ENCODE measurements around the gene PIK3R5.
"Not testable (repeated sequence)": the region's sequence is repeated elsewhere in the genome, so short reads cannot be mapped to it uniquely, and the experiment has no call there.

Gene PIK3R5

DNA sequence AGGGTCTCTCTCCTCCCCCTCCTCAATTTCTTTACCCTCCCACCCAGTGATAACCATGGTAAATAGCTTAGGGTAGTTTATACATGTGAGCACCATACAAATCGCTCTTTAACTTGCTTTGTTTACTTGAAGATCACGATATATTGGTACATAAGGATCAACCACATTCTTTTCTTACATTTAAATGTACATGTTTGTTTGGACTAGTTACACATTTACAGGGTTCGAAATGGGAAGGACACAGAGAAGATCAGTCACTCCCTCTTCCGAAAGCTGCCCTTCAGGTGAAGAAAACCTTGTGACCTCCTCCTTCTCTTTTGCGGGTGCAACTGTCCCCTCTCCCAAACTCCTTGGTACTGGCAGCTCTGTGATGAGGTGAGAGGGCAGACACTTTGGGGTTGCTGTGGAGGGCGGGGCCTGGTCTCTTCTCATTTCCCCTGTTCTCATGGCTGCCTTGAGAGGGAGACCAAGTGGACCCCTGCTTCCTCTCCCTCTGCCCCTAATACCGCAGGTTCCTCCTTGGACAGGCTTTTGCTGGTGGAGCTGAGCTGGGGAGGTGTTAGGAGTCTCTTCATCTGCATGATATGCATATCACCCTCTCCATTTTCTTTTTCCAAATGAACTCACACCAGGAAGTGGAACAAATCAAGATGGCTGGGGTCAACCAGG, 93.3 kb downstream of the PIK3R5 start:
- no peak for DNase-seq

DNA sequence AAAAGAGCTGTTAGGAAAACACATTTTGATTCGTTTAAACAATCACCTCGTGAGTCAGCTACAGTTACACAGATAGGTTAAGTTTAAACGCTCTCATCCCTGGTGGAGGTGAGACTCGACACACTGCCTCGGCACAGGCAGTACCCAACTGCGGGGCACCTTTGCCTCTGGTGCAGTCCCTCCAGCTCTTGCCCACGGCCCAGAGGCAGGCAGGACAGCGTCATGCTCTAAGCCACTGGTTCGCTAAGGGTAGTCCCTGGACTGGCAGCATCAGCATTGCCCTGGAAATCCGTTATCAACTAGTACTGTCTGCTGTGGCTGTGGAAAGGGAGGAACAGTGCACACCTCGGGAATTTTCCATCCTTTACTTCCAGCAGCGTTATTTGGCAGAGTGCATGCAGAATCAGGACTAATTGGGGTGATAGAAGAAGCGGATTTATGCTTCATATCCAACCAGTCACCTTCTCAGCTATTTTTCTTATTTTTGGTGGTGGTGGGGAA, 94.4 kb downstream of the PIK3R5 start:
- no peak for DNase-seq

DNA sequence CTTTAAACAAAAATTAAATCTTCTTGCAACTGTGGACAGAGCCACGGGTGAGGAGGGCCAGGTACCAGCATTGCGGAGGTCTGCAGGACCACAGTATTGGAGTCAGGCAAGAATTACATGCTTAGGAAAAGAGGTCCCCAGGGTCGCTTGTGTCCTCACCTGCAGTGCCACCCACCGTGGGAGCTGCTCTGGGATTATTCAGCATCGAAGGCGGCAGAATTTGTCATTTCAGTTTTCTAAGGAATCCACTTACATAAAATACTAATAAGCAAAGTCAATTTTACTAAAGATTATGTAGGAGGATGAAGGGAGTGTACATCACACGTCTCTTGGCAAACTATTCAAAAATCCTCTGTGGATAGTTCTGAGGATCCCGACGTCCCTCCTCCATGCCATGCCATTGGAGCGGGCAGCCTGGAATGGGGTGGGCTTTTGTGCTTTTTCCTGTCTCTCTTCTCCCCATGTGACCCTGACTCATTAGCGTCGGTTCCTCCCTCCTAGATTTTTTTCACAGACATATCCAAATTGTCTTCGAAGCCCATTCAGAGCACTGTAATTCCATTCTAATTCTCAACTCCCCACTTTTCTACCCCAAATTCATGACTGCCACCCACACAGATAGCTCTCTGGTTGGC, 95.0 kb downstream of the PIK3R5 start:
- DNase-seq = no peak

DNA sequence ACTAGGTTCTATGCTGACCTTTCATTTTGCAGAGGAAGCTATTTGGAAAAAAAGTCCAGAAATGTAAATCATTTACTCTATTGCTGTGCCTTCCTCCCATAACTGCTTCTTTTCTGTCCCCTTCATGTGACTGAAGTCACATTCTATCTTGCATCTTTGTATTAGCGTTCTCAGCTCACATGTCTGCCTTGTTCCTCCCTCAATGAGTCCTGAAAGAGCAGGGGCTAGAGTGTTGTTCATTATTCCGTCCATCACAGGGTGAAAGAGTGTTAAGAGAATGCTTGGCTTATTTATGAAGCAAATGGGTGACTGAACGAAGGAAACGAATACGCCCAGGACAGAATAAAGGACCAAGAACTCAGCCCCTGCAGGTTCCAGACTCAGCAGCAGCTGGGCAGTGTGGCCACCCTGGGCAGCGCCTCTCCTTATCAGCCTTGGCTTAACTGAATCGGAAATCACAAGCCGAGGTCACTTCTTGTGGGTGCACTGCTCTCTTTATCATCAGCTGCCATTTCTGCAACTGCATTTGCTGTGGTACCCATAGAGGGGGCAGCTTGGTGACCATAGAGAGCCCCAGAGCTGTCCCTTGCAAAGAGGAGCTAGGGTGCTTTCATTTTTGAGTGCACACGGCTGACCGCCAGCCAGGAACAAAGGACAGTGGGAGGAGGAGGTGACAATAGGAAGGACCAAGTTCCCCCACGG, 96.2 kb downstream of the PIK3R5 start:
- DNase-seq = no peak

DNA sequence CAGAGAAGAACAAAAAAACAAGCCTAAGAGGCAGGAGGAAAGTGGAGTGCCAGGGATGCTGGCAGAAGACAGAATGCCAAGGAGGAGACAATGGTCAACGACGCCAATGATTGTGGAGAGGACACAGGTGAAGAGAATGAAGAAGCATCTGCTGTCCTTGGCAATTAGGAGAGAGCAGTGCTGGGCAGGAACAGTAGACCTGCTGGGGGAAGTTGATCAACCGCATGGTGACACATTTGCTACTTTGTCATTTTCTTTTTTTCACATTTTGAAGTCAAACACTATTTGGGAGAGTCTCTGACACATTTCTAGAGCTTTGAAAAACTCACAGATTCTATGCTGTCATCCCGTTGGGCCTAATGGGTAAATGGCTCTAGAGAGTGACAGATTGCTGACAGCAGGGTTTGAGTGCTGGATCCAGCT, 97.0 kb downstream of the PIK3R5 start:
- no peak for DNase-seq

DNA sequence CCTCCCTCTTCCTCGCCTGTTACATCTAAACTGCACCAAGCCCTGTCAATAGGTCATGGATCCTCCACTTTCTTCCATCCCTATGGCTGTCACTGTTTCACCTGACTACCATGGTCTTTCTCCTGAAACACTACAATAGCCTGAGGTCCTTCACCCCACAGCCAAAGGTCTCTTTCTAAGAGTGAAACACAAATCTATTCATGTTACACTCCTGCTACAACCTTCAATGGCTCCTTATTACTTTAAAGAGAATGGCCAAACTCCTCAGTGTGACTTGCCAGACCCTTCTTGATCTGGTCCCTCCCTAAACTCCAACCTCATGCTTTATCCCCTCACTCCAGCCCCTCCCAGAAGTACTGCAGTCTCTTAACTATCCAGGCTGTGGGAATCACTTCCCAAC, 97.4 kb downstream of the PIK3R5 start:
- no peak for DNase-seq

DNA sequence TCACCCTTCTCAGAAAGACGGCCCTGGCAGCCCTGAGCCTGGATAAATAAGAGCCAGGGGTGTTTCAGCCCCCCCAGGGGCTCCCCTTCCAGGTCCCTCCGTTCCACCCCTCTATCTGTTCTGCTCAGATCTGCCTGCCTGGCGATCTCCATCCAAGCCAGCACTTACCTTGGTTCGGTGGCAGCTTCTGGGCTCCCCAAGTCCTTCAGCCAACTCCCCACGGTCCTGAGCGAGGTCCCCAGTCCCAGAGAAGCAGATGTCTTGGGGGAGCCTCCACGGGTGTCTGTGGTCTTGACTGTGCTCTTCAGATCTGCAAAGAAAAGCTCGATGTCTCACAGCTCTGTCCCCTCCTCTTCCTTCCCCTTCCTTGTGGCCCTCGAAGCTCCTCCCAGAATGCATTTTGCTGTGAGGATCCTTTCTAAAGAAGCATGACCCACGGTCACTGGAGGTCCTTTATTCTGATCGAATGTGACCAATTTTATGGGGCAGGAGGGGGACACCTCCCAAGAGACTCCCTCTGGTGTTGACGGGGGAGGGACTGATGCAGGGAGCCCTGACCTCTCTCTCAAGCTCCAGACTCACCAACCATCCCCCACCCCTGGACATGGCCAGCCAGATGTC, 98.0 kb downstream of the PIK3R5 start, which contains the start of gene PIK3R6:
PIK3R6 (minus strand) TSS at position 314 of the 621 bp plus-strand sequence. CDS start 17,880 bp downstream, outside the sequence.
- no peak for DNase-seq

DNA sequence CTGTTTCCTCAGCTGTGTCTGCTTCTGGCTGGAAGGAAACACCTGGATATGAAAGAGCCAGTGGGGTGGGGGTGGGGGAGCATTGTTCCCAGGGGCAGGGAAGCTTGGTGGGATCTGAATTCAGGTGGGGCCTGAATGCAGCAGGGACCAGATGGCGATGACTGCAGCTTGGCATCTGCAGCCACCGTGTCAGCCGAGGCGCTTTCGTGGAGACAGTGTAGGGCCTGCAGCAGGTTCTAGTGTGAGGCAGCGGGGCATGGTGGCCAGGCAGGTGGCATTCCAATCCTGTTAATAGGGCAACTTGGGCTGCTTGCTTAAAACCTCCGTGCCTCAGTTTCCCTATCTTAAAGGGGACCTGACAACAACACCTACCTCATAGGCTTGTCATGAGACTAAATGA, 99.7 kb downstream of the PIK3R5 start:
- DNase-seq = no peak

DNA sequence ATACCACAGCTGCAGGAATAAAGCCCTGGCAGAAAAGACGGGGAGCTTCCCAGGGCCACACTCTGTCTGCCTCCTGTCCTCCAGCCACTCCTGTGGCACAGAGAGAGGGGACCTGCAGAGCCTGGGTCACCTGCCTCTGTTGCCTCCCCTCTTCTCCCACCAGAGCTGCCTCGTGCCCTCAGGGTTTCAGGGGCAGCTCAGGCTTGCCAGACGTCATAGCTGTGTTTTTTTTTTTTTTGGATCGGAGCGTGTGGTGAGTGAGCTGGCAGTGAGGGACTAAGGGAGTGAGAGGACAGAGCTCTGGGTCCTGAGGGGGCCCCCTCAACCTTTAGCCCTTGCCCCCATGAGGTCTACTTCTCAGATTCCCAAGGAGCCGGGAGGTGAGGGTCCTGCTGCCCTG, 100.1 kb downstream of the PIK3R5 start:
- DNase-seq = no peak

DNA sequence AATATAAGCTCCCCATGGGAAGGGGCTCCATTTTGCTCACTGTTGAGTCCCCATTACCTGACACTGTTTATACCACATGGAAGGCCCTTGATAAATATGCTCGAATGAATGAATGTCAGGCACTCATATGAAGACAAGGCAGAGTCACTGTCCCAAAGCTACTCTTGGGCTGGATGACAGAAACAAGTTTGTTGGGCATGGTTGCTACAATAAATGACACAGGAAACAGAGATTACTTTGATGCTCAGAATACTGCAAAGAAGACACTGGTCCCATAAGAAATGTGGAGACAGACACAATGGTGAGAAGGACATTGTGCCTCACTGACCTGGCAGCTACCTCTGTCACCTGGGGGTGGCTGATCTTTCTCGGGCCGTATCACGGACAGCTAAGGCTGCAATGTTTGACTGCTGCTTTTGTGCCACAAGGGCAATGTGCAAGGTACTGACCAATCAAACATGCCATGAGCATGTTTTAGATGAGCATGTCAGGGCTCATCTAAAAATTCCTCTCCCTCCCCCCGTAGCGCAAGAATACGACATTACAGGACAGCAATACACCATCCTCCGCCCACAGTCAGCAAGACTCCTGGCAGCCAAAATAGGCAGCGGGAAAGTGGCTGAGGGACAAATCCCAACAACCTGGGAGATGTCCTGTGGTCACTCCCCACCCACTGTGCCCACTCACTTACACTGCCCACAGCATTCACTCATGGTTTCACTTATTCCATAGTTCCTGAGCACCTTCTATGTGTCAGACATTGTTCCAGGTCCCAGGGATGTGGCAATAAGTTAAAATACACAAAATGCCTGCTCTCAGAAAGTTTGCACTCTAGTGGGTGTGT, 103.1 kb downstream of the PIK3R5 start:
- no peak for DNase-seq

DNA sequence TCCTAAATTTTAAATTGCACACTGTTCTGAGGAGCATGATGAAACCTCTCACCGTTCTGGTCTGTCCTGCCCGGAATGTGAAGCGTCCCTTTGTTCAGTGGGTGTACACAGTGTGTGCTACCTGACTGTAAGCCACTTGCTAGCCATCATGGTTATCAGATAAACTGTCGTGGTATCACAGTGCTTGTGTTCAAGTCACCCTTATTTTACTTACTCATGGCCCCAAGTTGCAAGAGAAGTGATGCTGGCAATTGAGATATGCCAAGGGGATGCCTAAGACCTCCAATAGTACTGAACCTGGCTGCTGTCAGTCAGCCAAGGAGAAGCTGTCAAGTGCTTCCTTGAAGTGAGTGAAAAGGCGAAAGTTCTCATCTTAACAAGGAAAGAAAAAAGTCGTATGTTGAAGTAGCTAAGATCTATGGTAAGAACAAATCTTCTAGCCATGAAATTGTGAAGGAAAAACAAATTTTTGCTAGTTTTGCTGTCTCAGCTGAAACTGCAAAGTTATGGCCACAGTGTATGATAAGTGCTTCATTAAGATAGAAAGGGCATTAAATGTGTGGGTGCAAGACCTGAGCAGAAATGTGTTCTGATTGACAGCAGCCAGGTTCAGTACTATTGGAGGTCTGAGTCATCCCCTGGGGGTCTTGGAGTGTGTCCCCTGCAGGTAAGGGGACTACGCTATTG, 103.9 kb downstream of the PIK3R5 start:
- no peak for DNase-seq

DNA sequence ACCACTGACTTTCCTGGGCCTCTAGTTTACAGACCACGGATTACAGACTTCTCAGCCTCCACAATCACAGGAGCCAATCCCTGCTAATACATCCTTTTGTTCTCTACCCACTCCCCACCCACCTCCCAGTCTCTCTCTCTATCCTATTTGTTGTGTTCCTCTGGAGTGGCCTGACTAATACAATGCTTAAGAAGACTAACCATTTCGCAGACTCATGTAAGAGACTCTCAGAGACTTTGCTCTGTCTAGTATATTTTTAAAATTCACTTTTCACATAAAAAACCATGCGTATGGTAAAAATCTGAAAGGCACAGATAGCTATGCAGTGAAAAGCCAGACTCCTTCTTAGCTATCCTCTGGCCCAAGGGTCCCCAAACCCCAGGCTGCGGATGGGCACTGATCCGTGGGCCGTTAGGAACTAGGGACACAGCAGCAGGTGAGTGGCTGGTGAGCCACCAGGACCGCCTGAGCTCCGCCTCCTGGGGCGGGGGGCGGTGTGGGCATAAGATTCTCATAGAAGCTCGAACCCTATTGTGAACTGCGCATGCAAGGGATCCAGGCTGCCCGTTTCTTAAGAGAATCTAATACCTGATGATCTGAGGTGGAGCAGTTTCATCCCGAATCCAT, 105.6 kb downstream of the PIK3R5 start:
- DNase-seq = no peak

DNA sequence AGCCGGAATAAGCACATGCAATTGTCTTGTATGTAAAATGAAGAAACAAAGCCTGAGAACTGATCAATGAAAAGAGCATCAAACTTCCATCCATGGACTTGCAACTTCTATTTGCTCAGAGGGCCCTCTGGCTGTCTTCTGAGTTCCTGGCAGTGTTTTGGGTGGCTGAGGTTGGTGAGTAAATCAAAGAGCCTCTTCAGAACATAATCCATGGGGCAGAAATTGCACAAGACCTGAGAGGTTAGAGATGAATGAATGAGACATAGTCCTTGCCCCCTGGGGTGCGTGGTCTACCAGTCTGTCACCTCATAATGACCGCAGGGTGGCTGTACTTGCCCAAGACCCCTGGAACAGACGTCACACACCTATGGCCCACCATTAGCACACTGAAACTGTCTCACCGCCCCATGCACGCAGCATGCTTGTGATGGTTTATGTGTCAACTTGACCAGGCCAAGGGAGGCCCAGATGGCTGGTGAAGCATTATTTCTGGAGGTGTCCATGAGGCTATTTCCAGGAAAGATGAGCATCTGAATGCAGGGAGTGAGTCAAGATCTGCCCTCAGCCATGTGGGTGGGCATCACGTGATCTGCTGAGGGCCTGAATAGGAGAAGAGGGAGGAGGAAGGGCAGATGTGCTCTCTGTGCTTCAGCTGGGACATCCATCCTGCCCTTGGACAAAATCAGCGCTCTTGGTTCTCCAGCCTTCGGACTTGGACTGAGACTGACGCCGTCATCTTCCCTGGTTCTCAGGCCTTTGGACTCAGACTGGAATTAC, 106.3 kb downstream of the PIK3R5 start:
- no peak for DNase-seq

DNA sequence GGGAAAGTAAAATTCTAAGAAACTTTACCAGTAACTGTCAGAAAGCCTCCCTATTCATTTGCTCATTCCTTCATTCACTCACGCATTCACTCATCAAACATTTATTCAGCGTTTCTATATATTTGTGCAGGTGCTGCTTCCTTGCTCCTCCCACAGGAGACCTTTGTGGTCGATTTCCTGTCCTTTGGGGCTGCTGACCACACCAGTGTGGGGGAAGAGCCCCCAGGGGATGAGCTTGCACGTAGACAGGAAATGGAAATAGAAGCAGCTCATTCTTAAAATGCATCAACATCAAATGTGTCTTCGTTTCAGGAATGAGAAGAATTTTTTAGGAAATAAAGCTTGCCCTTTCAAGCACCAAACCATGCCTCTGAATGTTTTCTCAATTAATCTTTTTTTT, 107.6 kb downstream of the PIK3R5 start:
- no peak for DNase-seq

DNA sequence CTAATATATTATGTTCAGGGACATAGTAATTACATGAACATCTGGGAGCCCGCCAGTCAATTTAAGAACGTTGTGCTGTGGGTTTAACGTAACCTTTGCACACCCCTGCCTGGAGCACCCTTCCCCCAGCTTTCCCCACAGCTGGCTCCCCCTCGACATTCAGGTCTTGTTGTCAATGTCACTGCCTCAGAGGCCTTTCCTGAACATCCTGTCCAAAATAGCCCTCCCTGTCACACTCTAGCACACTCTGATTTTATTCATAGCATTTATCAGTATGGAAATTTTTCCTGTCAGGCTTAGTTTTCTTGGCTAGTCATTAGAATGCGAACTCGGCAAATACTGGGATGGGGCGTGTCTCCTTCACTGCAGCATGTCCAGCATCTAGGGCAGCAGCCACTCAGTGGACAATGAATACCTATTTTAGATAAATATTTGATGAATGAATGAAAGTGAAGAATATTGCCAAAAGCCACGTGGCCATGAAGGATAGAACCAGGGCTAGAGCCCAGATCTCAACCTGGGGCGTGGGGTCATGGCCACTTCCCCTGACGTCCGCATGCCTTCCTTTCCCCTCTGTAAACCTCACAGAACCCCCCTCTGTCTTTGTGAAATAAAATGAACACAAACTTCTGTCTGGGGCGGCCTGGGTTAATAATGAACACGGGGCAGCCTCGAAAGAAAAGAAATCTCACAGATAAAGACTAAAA, 108.5 kb downstream of the PIK3R5 start:
- DNase-seq = no peak

DNA sequence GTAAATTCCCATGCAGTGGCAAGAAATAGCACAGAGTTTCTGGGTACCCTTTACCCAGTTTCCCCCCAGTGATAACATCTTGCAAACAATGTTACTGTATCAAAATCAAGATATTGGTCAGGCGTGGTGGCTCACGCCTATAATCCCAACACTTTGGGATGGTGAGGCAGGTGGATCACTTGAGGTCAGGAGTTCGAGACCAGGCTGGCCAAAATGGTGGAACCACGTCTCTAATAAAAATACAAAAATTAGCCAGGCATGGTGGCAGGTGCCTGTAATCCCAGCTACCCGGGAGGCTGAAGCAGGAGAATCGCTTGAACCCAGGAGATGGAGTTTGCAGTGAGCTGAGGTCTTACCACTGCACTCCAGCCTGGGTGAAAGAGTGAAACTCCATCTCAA, 109.3 kb downstream of the PIK3R5 start:
- DNase-seq = not testable (repeated sequence)

DNA sequence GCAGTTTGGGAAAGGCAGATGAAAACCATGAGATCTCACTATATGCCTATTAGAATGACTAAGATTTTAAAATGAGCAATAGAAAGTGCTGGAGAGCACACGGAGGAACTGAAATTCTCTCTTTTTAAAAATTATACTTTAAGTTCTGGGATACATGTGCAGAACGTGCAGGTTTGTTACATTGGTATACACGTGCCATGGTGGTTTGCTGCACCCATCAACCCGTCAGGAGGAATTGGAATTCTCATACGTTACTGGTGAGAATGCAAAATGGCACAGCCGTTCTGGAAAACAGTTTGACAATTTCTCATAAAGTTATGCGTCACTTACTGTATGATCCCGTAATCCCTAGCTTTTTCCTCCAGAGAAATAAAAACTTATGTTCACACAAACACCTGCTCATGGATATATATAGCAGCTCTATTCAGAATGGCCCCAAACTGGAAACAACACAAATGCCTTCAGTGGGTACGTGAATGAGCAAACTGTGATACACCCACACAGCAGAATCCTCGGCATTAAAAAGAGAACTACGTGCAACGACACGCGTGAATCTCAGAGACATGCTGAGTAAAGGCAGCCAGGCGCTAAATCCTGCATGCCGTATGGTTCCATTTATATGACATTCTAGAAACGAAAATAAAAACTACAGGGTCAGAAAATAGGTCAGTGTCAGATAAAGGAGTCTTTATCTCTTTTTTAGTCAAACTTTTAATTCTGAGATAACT, 109.9 kb downstream of the PIK3R5 start:
- DNase-seq = no peak

DNA sequence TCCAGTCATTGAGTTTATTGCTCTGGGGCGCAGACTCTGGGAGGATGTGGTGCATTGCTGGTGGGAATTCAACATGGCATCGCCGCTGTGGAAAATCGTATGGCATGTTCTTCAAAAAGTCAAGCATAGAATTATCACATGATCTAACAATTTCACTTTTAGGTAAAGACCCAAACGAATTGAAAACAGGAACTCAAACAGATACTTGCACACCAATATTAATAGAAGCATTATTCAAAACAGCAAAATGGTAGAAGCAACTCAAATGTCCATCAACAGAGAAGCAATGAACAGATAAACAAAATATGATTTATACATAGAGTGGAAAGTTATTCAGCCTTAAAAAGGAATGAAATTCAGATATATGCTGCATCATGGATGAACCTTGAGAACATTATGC, 113.9 kb downstream of the PIK3R5 start:
- no peak for DNase-seq

Measured in SHP77 treated with DMSO at 0.1 percent for 48 hours (cell line).